EH (cell line): ENCODE results near the gene EML6.

Experiments
- DNase-seq: peaks from one replicate; pipeline ENCODE4 v3.0.0-alpha.2; 2015; ENCODE audit warnings: low read depth

EML6 gene

DNA sequence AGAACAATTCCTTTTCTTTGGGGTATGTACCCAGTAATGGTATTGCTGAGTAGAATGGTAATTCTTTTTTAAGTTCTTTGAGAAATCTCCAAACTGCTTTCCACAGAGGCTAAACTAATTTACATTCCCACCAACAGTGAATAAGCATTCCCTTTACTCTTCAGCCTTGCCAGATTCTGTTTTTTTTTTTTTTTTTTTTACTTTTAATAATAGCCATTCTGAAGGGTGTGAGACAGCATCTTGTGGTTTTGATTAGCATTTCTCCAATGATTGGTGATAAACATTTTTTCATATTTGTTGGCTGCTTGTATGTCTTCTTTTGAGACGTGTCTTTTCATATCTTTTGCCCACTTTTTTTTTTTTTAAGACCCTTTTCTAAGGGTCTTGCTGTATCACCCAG, 189.4 kb downstream of the EML6 start:
- no peak for DNase-seq

GRCh38 chr2:54914637-54915036, 191.2 kb downstream of the EML6 start:
- DNase-seq = no peak

- peak; percentile 24 for DNase-seq
Measured at GRCh38 chr2:54915101-54915500, 191.6 kb downstream of the EML6 start.

GRCh38 chr2:54916637-54917036, 193.2 kb downstream of the EML6 start:
- no peak for DNase-seq

DNA sequence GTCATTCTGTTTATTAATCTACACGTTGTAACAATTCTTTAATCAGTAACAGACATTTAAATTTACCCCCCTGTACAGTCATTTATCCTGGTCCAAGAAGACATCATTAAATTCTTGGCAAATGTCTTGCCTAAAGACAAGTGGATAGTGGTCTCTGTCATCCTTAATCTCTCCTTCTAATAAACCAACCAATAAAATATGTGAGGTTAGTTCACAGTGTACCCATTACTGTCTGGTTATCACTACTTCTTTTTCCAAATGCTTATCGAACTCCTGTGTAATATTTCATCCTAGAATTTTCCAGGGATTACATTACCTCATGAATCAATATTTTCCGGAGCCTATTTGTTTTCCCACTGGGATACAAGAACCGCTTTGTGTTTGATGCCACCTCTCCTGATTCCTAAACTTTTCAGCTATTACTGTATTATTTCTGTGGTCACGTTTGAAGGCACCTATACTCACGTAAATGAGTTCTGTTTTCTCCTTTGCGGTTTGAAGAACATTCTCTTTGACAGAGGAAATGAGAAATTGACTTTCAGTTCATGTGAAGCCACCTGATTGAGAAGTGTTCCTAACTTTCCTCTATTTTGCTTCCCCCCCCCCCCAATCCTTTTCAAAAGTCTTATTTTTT, 195.3 kb downstream of the EML6 start:
- DNase-seq = no peak

DNA sequence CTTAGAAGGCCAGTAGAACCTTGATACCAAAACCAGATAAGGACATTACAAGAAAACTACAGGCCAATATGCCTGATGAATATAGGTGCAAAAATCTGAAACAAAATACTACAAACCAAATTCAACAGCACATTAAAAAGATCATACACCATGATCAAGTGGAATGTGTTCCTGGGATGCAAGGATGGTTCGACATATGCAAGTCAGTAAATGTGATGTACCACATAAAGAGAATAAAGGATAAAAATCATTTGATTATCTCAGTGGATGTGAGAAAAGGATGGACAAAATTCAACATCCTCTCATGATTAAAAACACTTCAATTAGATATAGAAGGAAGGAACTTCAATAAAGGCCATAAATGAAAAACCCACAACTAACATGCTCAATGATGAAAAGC, 197.2 kb downstream of the EML6 start:
- no peak for DNase-seq

- no peak for DNase-seq
Measured at GRCh38 chr2:54924121-54924520, 200.7 kb downstream of the EML6 start.

DNA sequence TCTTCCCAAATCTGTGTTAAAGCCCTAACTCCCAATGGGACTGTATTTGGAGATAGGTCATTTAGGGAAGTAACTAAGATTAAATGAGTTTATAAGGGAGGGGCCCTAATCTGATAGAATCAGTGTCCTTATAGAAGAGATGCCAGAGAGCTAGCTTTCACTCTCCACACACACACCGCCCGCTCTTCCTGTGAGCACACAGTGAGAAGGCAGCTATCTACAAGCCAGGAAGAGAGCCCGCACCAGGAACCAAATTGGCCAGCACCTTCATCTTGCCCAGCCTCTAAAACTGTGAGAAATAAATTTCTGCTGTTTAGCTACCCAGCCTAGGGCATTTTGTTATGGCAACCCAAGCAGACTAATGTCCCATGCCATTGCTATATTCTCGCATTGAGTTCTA, 201.6 kb downstream of the EML6 start:
- DNase-seq = no peak

DNA sequence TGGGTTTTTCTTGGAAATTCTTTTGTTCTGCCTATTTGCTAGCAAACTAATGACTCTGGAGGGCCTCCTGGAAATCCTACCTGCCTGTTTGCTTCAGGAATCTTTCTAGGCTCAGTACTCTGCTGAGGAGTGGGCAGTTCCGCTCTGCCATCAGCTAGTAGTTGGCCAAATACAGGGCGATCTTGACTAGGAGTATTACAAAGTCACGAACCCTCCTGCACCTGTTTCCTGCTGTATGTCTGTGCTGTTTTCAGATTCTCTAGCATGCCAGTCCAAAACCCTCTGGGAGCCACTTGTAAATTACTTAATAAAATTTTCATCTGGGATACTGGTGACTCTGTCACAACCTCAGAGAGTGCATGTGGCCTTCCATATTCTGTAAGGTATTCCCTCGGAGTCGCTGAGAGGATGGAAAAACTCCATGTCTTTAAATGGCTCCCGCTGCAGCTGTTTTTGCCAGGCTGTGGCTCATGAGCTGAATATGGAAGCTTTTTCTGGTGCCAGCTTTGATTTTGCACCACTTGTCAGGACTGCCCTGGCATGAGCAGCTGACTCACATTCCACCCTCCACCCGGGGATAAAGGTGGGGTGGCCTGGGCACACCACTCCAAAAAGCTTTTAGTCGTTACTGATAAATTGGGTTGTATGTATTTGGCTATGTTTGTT, 203.8 kb downstream of the EML6 start:
- DNase-seq = no peak

- DNase-seq = no peak
Measured at GRCh38 chr2:54927751-54928615, 204.5 kb downstream of the EML6 start.

- no peak for DNase-seq
Measured at GRCh38 chr2:54928719-54929118, 205.3 kb downstream of the EML6 start.

GRCh38 chr2:54931473-54931872, 208.0 kb downstream of the EML6 start:
- no peak for DNase-seq

DNA sequence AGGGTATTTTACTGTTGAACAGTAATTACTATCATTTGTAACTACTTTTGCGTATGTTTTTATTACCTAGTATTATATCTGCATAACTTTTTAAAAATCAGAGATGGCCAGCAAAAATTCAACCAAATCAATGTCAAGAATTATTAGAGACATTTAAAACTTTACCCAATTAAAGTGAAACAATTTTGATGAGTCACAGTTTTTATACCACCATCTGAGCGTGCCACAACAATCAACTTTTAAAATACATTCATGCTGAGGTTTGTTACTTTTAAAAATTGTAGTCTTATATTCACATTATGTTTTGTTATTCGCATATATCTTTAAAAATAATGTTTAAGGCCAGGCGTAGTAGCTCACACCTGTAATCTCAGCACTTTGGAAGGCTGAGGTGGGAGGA, 211.9 kb downstream of the EML6 start:
- no peak for DNase-seq

- DNase-seq = no peak
Measured at GRCh38 chr2:54936766-54937165, 213.3 kb downstream of the EML6 start.

DNA sequence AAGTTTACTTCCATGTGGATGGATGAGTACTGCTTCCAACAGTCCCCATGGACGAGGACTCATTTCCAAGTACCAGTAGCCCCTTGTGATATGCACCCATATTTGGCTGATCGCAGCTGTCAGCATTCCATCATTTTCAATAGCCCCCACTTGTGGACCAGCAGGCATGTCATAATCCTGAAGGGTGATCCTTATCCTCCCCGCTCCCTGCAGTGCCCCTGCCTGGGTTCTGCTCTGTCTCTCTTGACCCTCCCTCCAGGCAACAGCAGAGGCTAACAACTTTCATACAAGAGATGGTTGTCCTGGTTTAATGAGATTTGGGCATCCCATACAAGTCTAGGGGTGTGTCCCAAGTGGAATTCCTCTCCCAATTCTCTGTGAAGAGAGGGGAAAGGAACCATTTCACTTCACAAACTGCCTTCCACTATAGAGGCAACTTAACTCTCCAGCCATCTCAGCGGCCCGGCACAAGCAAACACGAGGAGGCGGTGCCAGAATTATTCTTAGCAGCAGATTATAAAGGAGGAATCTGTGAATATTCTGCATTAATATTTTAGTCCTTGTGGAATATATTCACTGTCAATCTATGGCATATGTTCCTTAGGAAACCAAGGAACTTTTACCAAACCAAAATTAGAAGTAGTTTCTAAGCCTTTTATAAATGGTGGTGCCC, 216.1 kb downstream of the EML6 start:
- no peak for DNase-seq

DNA sequence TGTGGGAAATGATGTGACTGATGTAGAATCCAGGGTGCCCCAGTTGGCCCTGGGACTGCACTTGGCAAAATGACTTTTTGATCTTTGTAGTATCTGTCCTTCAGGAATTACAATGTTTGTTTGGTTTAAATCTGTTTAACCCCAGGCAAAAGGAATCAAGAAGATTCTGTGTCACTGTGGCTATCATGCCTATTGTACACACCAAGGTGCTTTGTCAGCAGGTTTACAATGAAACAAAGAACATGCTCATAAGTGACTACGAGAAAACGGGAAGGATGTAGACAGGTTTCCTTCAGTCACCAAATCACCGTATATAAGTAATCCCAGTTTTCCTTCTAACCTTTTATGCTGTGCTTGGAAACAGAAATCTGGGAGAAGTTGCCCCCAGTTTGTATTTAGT, 217.3 kb downstream of the EML6 start:
- DNase-seq = no peak

GRCh38 chr2:54941248-54941984, 218.0 kb downstream of the EML6 start:
- no peak for DNase-seq

- no peak for DNase-seq
Measured at GRCh38 chr2:54942373-54942772, 218.9 kb downstream of the EML6 start.

- DNase-seq = no peak
Measured at GRCh38 chr2:54944724-54945326, 221.4 kb downstream of the EML6 start.

- peak; percentile 89 for DNase-seq
Measured at GRCh38 chr2:54945391-54946219, 222.1 kb downstream of the EML6 start.
